ENCODE measurements around the gene EHHADH. TPM values are rescaled to one million over a fixed set of nuclear protein-coding genes. Genes with fewer than 3 reads are reported as not detected.

EHHADH gene
- total RNA-seq, 1 experiment from 2014 or later, result 0.31 TPM

- no peak for DNase-seq (ENCODE audit: low spot score)
- in situ Hi-C loops (cut with HindIII; ENCODE audit: low sequenced_read_pairs), result no loop called here
These were observed 46.4 kb downstream of the EHHADH start for GRCh38 chr3:185207481-185207880.

- in situ Hi-C loops (cut with HindIII; ENCODE audit: low sequenced_read_pairs), result no loop called here
These were observed 48.0 kb downstream of the EHHADH start for GRCh38 chr3:185205865-185206264.

GRCh38 chr3:185204894-185205293 lies 49.0 kb downstream of the EHHADH start:
- in situ Hi-C loops (cut with HindIII; ENCODE audit: low sequenced_read_pairs), result no loop called here
- DNase-seq (ENCODE audit: low spot score), result no peak

More at GRCh38 chr3:185205865-185206264, 48.0 kb downstream of the EHHADH start:
- no peak for DNase-seq (ENCODE audit: low spot score)

- DNase-seq (ENCODE audit: low spot score), result no peak
- in situ Hi-C loops (cut with HindIII; ENCODE audit: low sequenced_read_pairs), result no loop called here
These were observed 53.2 kb downstream of the EHHADH start for GRCh38 chr3:185200639-185201038.

GRCh38 chr3:185199671-185200070 lies 54.2 kb downstream of the EHHADH start:
- in situ Hi-C loops (cut with HindIII; ENCODE audit: low sequenced_read_pairs), result no loop called here
- no peak for DNase-seq (ENCODE audit: low spot score)

- in situ Hi-C loops (cut with HindIII; ENCODE audit: low sequenced_read_pairs), result no loop called here
- no peak for DNase-seq (ENCODE audit: low spot score)
These were observed 54.6 kb downstream of the EHHADH start for GRCh38 chr3:185199206-185199605.

GRCh38 chr3:185197068-185197467 lies 56.8 kb downstream of the EHHADH start:
- in situ Hi-C loops (cut with HindIII; ENCODE audit: low sequenced_read_pairs), result no loop called here

GRCh38 chr3:185195652-185196051 lies 58.2 kb downstream of the EHHADH start:
- in situ Hi-C loops (cut with HindIII; ENCODE audit: low sequenced_read_pairs), result no loop called here
- no peak for DNase-seq (ENCODE audit: low spot score)

More at GRCh38 chr3:185197068-185197467, 56.8 kb downstream of the EHHADH start:
- DNase-seq (ENCODE audit: low spot score), result no peak

GRCh38 chr3:185188816-185189215 lies 65.0 kb downstream of the EHHADH start:
- DNase-seq (ENCODE audit: low spot score), result no peak
- in situ Hi-C loops (cut with HindIII; ENCODE audit: low sequenced_read_pairs), result no loop called here

- no peak for DNase-seq (ENCODE audit: low spot score)
- in situ Hi-C loops (cut with HindIII; ENCODE audit: low sequenced_read_pairs), result no loop called here
These were observed 66.5 kb downstream of the EHHADH start for GRCh38 chr3:185187391-185187790.

GRCh38 chr3:185176750-185177359 lies 77.0 kb downstream of the EHHADH start:
- in situ Hi-C loops (cut with HindIII; ENCODE audit: low sequenced_read_pairs), result no loop called here

GRCh38 chr3:185175370-185175987 lies 78.4 kb downstream of the EHHADH start:
- in situ Hi-C loops (cut with HindIII; ENCODE audit: low sequenced_read_pairs), result no loop called here
- peak; percentile 3 for DNase-seq (ENCODE audit: low spot score)

More at GRCh38 chr3:185176750-185177359, 77.0 kb downstream of the EHHADH start:
- DNase-seq (ENCODE audit: low spot score), result peak; percentile 53

- no peak for DNase-seq (ENCODE audit: low spot score)
- in situ Hi-C loops (cut with HindIII; ENCODE audit: low sequenced_read_pairs), result no loop called here
These were observed 81.5 kb downstream of the EHHADH start for GRCh38 chr3:185172086-185173049.

GRCh38 chr3:185164428-185165217 lies 89.2 kb downstream of the EHHADH start:
- in situ Hi-C loops (cut with HindIII; ENCODE audit: low sequenced_read_pairs), result no loop called here
- DNase-seq (ENCODE audit: low spot score), result no peak

GRCh38 chr3:185162634-185163033 lies 91.2 kb downstream of the EHHADH start:
- in situ Hi-C loops (cut with HindIII; ENCODE audit: low sequenced_read_pairs), result no loop called here
- DNase-seq (ENCODE audit: low spot score), result no peak

- in situ Hi-C loops (cut with HindIII; ENCODE audit: low sequenced_read_pairs), result no loop called here
- DNase-seq (ENCODE audit: low spot score), result no peak
These were observed 92.1 kb downstream of the EHHADH start for GRCh38 chr3:185161761-185162160.

GRCh38 chr3:185157347-185157746 lies 96.5 kb downstream of the EHHADH start:
- no peak for DNase-seq (ENCODE audit: low spot score)
- in situ Hi-C loops (cut with HindIII; ENCODE audit: low sequenced_read_pairs), result no loop called here

GRCh38 chr3:185155678-185156077 lies 98.2 kb downstream of the EHHADH start:
- in situ Hi-C loops (cut with HindIII; ENCODE audit: low sequenced_read_pairs), result no loop called here

More at GRCh38 chr3:185155678-185156077, 98.2 kb downstream of the EHHADH start:
- DNase-seq (ENCODE audit: low spot score), result no peak

Data from G401 (cell line).